ENCODE data around the gene COL18A1.
A peak's percentile ranks its signal among the peaks of the same experiment; 100 is the strongest.
"Not testable (repeated sequence)": the region's sequence is repeated elsewhere in the genome, so short reads cannot be mapped to it uniquely, and the experiment has no call there.

The COL18A1 gene

DNA sequence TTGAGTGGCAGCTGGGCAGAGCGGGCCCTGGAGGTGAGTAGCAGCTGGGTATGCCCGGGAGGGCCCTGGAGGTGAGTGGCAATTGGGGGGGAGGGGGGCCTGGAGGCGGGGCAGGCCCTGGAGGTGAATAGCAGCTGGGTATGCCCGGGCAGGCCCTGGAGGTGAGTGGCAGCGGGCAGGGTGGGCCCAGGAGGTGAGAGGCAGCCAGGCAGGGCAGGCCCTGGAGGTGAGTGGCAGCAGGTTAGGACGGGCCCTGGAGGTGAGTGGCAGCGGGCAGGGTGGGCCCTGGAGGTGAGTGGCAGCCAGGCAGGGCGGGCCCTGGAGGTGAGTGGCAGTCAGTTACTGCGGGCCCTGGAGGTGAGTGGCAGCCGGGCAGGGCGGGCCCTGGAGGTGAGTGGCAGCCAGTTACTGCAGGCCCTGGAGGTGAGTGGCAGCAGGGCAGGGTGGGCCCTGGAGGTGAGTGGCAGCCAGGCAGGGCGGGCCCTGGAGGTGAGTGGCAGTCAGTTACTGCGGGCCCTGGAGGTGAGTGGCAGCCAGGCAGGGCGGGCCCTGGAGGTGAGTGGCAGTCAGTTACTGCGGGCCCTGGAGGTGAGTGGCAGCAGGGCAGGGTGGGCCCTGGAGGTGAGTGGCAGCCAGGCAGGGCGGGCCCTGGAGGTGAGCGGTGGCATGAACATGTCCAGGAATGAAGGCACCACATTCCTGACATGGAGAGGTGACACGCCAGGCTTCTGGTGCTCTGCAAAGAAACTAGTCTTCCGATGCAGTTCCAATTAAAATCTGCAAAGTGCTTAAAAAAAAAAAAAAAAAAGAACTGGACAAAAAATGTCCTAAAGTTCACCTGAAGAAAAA lies 122.4 kb downstream of the COL18A1 start:
- DNase-seq = peak; percentile 20

DNA sequence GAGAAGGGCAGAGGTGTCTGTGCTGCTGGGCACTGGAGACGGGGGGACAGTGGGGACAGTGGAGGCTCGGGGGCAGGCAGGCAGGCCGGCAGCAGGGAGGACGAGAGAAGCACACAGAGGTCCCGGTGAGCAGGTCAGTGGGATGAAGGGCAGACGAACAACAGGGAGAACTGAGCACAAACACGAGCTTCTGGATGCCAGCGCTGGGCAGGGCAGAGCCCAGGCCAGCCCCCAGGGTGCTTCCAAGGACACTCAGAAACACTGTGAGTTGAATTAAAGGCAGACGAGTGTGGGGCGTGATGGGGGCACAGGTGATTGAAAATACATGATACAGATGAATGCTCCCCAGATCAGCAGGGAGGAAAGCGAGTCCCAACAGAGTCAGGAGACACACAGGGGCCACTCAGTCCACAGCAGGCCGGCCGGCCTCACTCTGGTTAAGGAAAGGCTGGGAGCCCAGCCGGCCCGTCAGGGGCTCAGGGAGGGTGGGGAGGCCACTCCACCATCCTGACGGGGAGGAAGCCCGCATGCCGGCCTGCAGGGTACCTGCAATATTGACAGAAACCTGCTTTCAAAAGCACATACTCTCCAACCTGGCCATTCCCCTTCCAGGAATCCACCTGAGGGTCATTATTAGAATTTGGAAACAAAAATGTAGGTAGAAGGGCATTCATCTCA lies 123.2 kb downstream of the COL18A1 start:
- DNase-seq = peak; percentile 34

DNA sequence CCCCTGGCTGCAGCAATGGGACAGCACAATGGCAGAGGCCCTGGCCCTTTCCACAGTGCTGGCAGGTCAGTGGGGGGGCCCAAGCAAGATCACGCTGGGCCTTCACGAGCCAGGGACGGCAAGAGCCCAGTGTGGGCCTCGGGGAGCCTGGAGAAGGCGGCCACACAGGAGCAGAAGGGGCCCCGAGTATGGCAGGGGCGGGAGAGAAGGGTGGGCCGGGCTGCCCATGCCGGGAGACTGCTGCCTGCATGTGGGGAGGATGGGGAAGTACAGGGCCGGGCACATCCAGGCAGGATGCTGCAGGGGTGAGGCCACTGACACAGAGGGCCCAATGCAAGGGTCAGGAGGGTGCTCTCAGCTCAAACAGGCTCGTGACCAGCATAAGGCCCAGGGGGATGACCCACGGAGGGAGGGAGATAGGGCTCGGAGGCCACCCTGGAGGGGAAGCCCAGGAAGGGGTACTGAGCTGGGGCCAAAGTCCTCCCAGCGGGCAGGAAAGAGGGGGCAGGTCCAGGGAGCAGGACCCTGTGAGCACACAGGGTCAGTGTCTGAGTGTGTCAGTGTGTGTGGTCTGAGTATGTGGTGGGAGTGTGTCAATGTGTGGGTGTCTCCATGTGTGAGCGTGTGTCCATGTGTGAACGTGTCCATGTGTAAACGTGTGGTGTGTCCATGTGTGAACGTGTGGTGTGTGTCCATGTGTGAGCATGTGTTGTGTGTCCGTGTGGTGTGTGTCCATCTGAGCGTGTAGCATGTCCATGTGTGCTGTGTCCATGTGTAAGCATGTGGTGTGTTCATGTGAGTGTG lies 124.2 kb downstream of the COL18A1 start:
- peak; percentile 38 for DNase-seq

GRCh38 chr21:45529785-45530422 lies 124.9 kb downstream of the COL18A1 start:
- peak; percentile 43 for DNase-seq

DNA sequence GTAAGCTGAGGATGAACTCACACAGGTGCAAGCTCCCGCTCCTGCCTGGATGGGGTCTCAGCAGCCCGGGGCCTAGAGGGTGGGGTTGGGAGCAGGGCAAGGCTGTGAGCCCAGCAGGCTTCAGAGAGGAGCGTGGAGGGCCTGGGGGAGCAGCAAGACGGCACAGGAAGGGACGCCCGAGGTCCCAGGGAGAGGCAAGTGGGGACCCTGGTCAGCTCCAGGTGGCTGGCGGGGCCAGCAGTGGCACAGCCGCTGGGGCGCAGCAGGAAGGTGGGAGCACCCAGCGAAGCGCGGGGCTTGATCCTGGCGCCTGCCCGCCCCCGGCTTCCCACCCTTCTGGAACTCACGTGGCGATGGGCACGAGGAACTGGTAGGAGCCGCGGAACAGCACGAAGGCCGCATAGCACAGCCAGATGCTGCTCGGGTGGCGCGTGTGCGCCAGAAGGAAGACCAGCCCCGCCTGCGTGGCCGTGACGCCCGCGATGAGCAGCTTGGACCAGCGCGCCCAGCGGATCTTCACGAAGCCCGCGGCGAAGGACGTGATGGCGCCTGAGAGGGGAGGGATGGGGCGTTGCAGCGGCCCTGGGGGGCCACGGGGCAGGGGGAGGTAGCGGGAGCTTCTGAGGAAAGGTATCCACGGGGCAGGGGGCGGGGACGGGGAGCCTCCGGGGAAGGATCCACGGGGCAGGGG lies 125.6 kb downstream of the COL18A1 start:
- DNase-seq = peak; percentile 42

GRCh38 chr21:45531114-45531392 lies 126.1 kb downstream of the COL18A1 start:
- not testable (repeated sequence) for DNase-seq

GRCh38 chr21:45531393-45532215 lies 126.6 kb downstream of the COL18A1 start:
- peak; percentile 40 for DNase-seq

DNA sequence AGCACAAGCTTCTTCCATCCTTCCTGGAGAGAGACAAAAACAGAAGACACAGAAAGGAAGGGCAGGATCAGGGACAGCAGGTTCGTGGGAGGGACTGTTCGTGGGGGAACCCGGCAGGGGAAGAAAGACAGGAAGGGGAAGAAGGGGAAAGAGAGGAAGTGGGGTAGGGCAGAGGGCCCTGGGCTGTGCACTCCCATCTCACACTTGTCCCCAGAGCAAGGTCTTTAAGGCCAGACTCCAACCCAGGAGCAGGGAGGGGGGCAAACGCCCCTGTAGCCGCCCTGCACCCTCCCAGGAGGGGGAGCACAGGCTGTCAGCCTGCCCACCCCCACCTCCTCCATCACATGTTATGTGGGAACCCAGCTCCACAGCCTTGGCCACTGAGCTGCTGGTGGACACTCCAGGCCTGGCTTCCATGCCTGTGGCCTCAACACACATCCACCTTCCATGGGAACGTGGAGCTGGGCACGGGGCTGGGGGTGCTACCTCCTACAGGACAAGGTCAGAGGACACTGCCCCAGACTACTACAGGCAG lies 127.9 kb downstream of the COL18A1 start:
- DNase-seq = peak; percentile 44

DNA sequence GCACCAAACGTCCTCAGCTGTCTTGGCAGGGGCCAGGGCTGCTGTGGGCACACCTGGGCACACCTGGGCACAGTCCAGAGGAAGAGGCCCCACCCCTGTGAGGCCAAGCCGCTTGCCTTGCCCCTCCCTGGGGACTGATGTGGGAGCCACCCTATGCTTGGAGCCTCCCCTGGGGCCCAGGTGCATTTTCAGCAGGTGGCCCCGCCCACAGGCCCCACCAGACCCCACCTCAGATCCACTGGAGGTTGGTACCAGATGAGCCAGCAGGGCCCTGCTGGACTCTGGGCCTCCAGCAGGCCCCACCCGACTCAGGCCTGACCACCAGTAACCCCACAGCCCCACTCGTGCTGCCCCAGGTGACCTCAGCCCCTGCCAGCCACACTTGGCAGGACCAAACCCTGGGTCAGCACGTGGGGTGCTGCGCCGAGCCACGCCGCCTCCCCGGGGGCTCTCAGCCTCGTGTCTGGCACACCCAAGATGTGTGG lies 128.4 kb downstream of the COL18A1 start:
- DNase-seq = peak; percentile 48

- peak; percentile 47 for DNase-seq
Measured at GRCh38 chr21:45533846-45534635, 129.1 kb downstream of the COL18A1 start.

GRCh38 chr21:45534636-45535331 lies 129.8 kb downstream of the COL18A1 start:
- peak; percentile 46 for DNase-seq

DNA sequence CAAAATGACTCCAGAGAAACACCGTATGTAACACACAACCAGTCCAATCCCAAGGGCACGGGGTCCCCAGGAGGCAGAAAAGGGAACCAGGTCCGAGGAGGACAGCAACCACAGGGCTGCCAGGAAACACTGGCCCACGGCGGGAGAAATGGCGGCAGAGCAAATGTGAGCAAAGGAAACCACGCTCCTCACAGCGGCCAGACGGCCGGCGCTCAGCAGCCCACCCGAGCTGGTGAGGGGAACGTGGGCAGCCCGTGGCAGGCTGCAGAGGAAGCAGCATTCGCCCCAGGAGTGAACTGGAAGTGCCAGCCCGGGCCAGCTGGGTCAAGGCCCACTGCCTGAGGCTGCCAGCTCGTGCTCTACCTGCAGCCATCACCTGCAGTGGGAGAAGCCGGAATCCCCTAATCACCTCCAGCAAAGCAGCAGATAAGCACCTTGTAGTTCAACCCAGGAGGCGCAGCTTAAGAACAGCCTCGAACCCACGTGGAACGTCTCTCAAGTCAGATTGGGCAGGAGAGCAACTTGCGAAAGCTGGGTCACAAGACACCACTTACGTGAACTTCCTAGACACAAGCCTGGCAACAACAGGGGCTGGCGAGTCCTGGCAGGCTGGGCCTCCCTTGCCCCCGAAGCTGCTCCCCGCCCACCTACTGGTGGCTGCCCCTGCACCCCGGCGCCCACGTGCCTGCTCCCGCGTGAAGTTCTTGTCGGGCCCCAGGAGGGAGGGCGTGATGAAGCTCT lies 130.5 kb downstream of the COL18A1 start:
- DNase-seq = peak; percentile 48

DNA sequence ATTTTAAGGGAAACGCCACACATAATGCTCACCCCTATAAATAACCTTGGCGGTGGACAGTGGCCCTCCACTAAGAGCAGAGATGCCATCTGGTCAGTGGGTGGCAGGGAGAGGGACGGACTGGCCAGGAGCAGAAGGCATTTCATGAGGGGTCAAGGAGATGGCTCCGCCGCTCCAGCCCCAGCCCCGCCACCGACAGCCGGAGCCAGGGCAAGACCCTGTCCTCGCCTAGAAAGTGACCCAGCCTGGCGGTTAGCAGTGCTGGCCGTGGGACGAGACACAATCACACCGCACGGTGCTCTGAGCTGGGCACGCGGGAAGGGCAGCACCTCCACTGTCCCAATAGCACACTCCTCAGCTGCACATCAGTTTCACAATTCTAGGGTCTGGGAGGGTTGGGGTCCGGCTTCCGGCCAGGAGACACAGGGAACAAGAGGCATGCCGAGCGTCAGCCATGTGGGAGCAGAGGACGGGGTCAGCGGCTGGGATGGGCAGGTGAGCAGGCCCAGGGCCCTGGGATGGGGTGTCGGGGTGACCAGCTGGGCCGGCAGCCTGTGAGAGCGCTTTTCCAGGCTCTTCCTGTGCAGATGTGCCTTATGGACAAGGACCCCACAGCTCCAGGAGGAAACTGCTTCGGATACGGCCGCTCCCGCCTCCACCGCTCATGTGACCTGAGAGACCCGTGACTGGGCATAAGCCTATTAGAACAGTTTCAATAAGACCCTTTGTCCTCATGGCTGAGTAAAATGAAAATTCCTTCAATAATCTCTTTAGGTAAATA lies 131.5 kb downstream of the COL18A1 start:
- peak; percentile 48 for DNase-seq

DNA sequence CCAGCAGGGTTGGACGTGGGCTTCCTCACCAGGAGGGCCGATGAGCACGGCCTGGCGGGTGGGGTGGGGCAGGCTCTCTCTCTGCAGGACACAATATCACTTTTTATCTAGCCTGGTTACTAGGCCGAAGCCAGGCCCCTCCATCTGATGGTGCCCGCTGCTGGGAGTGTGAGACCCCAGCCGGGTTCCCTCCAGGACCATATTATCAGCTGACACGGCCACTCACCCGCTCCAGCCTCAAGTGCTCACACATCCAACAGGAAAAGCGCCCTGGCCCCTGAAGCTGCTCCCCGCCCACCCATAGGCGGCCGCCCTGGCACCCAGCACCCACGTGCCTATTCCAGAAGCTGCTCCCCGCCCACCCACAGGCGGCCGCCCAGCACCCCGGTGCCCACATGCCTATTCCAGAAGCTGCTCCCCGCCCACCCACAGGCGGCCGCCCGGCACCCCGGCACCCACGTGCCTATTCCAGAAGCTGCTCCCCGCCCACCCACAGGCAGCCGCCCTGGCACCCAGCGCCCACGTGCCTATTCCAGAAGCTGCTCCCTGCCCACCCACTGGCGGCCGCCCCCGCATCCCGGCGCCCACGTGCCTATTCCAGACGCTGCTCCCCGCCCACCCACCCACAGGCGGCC lies 132.3 kb downstream of the COL18A1 start:
- DNase-seq = peak; percentile 39

- DNase-seq = peak; percentile 40
Measured at GRCh38 chr21:45537746-45538291, 132.9 kb downstream of the COL18A1 start.

- peak; percentile 49 for DNase-seq
Measured at GRCh38 chr21:45538381-45539045, 133.5 kb downstream of the COL18A1 start.
